HG03354 (cell line): ENCODE results near the gene PRKCA.
A peak's percentile ranks its signal among the peaks of the same experiment; 100 is the strongest.

ENCODE experiments used
- ATAC-seq: cut with Tn5 transposase; IDR thresholded peaks from one replicate; pipeline ENCODE4 v1.9.1; 2021; ENCODE audit warnings: mild to moderate bottlenecking; ENCODE audit not compliant: unreplicated experiment, poor library complexity, severe bottlenecking

PRKCA gene

DNA sequence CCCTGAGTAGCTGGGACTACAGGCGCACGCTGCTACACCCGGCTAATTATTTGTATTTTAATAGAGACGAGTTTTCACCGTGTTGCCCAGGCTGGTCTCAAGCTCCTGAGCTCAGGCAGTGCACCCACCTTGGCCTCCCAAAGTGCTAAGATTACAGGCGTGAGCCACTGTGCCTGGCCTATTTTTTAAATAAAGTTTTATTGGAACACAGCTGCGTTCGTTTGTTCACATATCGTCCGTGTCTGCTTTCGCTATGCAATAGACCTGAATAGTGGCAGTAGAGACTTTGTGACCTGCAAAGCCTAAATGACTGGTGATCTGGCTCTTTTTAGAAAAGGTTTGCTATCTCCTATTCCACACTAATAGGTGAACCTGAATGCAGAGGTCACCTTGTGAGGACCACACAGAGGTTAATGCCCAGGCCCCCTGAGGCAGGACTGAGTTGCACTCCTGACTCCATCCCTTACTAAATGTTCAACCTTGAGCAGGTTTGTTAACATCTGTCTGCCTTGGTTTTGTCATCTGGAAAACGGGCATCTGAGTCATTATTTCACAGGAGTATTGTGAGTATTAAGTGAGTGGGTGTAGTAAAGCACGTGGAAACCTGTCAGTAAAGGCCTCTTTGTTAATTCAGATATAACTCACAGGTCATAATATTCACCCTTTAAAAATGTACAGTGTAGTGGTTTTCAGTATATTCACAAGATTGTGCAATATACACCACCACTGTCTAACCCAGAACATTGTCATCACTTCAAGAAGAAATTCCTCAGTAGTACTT, 375.0 kb downstream of the PRKCA start:
- ATAC-seq = no peak

DNA sequence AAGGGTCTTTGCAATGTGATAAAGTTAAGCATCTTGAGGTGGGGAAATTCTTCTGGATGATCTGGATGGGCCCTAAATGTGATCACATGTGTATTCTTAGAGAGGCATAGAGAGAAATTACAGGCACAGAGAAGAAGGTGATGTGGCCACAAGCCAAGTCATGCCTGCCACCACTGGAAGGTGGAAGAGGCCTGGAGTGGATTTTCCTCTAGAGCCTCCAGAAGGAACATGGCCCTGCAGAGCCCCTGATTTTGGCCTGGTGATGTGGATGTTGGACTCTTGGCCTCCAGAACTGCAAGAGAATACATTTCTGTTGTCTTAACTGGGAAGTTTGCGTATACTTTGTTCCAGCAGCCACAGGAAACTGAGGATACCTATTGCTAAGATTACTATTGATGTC, 375.6 kb downstream of the PRKCA start:
- ATAC-seq = no peak

- ATAC-seq = no peak
Observed at GRCh38 chr17:66678827-66679226, 376.4 kb downstream of the PRKCA start.

GRCh38 chr17:66679631-66680517, 377.5 kb downstream of the PRKCA start:
- no peak for ATAC-seq

DNA sequence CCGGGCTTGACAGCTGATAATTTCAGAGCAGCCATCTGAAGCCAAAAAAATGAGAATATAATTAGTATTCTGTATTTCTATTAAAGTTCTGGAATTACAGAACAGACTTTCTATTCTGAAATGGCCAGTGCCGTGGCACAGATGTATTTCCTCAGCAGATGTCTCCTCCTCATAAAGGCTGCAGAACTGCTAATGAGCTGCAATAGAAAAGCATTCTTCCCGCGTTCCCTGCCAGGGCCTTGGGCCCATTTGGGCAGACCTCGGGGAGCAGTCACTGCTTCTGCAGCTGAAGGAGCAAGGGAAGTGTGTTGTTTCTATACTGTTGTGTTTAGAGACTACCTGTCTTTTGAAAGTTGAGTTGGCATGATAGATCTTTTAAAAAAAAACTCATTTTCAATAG, 379.9 kb downstream of the PRKCA start:
- no peak for ATAC-seq

DNA sequence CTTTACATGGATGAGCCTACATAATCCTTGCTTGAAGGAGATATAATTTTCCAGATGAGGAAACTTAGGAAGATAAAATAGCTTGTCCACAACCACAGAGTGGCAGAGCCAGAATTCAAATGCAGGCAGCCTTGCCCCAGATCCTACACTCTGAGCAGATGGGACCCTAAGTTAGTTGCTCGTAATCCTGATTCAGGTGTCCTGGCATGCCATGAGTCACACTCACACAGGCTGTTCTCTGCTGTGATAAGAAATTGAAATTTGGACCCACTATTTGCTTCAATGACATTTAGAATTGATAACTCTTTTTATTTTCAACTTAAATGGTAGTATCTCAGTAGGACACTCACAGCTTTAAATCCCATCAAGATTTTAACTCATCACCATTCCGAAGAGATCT, 381.8 kb downstream of the PRKCA start:
- no peak for ATAC-seq

- no peak for ATAC-seq
Observed at GRCh38 chr17:66684731-66685130, 382.3 kb downstream of the PRKCA start.

DNA sequence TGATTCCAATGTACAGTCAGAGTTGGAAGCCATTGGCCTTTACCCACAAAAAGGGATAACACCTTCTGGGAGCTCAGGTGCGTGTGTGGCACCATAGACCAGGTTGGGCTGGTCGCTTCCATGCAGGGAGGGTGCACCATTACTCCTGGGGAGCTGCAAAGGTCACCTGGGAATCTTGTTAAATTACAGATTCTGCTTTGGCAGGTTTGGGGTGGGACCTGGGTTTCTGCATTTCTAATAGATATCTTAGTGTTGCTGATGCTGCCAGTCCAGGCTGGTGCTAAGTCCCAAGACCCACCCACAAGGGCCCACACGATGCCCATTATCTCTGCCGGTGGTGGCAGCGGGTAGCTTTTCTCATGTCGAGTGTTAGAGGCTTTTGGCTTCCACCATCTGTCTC, 384.2 kb downstream of the PRKCA start:
- ATAC-seq = no peak

DNA sequence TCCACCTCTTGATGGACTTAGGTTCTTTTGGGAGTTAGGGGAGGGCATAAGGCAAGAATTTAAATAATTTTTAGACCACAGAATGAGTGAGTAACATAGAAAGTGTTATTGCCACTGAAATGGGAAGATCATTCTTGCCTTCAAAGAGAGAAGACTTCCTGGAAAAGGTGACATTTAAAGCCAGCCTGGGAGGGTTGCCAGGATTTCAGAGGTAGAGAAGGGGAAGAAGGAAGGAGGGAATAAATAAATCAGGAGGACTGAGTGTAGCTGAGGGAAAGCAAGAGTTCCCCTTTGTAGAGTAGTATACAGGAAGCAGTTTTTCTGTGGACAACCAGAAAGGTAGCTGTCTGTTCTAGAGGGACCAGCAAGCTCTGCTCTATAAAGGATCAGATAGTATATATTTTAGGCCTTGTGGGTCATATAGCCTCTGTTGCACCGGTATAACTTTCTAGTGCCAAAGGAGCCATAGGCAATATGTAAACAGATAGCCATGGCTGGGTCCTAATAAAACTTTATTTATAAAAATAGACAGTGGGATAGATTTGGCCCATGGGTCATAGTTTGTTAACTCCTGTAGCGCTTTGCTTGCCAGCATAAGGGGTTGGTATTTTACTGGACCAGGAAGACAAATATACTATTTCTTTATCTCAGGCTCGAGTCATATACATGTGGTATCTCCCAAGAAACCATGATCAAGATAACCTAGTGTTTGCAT, 385.3 kb downstream of the PRKCA start:
- ATAC-seq = no peak

DNA sequence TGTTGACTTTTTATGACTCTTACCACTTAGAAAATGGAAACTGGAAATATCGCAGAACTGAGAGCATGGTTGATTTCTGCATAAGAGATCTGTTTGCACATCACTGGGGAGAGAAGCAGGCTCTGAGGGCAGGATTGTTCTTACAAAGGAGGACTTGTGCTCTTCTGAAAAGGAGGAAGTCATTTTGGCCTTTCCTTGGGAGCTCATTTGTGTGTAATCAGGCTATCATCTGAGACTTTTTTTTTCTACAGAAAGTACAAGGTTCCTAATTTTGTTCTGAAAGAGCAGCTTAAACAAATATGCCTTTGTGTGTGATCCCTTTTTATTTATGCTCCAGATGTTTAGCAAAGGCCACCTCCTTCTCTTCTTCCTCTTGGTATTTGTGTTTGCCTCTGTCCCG, 386.8 kb downstream of the PRKCA start:
- ATAC-seq = no peak

DNA sequence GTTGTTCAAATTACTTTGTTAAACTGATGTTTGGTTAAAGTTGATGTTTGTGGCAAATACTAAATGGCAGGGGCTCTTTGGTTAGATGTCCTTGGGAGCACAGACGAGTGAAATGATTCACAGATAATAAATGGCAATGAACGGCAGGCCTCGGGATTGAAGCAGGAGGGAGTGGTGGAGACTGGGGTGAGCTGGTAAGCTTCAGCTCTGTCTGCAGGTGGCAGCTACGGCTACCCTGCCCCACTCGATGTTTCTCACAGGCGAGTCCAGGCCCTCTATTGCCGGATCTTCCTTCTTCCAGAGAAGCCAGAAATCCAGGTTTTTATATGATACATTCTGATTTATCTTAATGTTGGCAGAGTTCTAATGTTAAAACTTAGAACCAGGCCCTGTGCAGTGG, 387.8 kb downstream of the PRKCA start:
- no peak for ATAC-seq

- ATAC-seq = no peak
Observed at GRCh38 chr17:66691644-66692420, 389.4 kb downstream of the PRKCA start.

- ATAC-seq = no peak
Observed at GRCh38 chr17:66692421-66692690, 389.9 kb downstream of the PRKCA start.

GRCh38 chr17:66695098-66695497, 392.7 kb downstream of the PRKCA start:
- no peak for ATAC-seq

DNA sequence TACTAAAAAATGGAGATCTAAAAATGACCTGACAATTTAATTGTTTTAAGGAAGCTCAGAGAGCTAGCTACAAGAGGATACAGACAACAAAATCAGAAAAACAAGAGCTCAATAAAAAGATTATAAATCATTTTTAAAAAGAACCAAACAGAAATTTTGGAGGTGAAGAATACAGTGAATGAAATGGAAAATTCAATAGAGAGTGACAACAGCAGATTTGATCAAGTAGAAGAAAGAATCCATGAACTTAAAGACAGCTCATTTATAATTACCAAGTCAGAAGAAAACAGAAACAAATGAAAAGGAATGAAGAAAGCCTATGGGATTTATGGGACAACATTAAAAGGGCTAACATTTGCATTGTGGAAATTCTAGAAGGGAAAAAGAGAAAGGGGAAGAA, 395.9 kb downstream of the PRKCA start:
- no peak for ATAC-seq

DNA sequence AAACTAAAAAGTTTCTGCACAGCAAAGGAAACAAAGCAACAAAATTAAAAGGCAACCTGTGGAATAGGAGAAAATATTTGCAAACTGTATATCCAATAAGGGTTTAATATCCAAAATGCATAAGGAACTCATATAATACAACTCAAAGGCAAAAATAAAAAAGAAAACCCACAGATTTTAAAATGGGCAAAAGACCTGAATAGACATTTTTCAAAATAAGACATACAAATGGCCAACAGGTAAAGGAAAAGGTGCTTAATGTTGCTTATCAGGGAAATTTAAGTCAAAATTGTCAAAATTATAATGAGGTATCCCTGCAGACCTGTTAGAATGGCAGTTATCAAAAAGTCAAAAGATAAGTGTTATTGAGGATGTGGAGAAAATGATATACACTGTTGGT, 399.0 kb downstream of the PRKCA start:
- no peak for ATAC-seq

- ATAC-seq = no peak
Observed at GRCh38 chr17:66702106-66702936, 399.9 kb downstream of the PRKCA start.

- peak; percentile 31 for ATAC-seq
Observed at GRCh38 chr17:66704858-66705520, 402.6 kb downstream of the PRKCA start.
